Skeletal muscle cell (primary cell): Measurements from ENCODE around the gene LRP8.

Experiments used
- DNase-seq: peaks from one replicate; pipeline ENCODE4 v3.0.0-alpha.2; 2010; ENCODE audit warnings: low read depth
- H3K4me3 ChIP-seq: 2 replicates; pipeline ENCODE4 v1.5.1; 2011; ENCODE audit warnings: low read depth, mild to moderate bottlenecking, control low read depth, low read length, moderate library complexity

LRP8 gene

GRCh38 chr1:53326088-53326597 lies 1.7 kb downstream of the LRP8 start:
- peak; percentile 72 for DNase-seq
- H3K4me3 ChIP-seq = peak overlapping the region; percentile 85

- peak overlapping the region; percentile 85 for H3K4me3 ChIP-seq
- no peak for DNase-seq
Observed at GRCh38 chr1:53325326-53326087, 2.4 kb downstream of the LRP8 start.

- no peak for DNase-seq
- H3K4me3 ChIP-seq = no peak overlapping the region
Observed at GRCh38 chr1:53324728-53325297, 3.1 kb downstream of the LRP8 start.

GRCh38 chr1:53324321-53324720 lies 3.5 kb downstream of the LRP8 start:
- H3K4me3 ChIP-seq = no peak overlapping the region
- no peak for DNase-seq

GRCh38 chr1:53323316-53323715 lies 4.6 kb downstream of the LRP8 start:
- DNase-seq = no peak
- no peak overlapping the region for H3K4me3 ChIP-seq

- DNase-seq = no peak
- H3K4me3 ChIP-seq = no peak overlapping the region
Observed at GRCh38 chr1:53321776-53322602, 5.9 kb downstream of the LRP8 start.

DNA sequence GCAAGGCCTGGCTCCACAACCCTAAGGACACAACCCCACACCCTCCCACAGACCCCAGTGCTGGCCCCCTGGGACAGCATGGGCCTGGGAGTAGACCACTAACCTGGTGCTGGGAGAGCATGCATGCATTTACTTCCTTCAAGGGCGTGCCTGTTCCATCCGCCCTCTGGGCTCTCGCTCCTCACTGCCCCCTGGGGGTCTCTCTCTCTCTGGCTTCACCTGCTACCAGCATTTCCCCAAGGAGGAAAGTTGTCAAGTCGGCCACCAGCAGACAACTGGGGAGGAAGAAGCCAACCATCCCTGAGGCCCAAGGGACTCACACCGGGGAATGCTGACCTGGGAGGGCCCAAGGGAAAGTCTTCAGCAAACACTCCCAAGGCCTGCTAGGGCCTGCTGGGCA lies 6.5 kb downstream of the LRP8 start:
- no peak overlapping the region for H3K4me3 ChIP-seq
- no peak for DNase-seq

- DNase-seq = no peak
- H3K4me3 ChIP-seq = no peak overlapping the region
Observed at GRCh38 chr1:53320646-53321045, 7.2 kb downstream of the LRP8 start.

DNA sequence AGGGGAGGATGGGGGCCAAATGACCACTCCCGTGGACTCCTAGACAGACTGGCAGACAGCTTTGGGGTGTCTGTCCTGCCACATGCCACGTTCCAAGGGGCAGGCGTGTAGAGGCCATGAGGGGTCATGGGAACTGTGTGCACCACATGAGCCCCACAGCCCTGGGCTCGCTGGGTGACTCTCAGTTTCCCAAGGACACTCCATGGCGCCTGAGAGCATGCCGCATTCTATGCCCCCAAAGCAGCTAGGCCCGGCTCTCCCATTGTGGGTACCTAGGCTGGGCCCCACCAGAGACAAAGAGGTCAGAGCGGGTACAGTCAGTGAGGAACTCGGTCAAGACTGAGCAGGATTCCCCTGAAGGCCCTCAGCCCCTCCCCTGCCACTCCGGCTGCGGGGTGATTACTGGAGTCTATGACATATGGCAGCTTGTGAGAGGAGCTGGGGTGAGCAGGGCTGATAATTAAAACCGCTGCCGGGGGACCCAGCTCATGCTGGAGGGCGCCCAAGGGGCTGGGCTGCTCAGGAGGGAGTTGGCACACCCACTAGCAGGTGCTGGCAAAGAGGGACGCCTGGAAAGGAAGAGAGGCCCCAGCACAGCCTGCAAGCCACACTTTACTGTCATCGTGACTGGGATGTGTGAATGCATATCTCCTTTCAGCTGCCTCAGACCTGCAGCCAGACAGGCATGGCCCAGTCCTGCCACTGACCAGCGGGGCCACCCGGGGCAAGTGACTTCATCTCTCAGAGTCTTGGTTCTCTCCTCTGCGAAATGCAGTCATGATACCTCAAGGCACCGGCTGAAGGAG lies 8.4 kb downstream of the LRP8 start:
- no peak for DNase-seq
- no peak overlapping the region for H3K4me3 ChIP-seq

DNA sequence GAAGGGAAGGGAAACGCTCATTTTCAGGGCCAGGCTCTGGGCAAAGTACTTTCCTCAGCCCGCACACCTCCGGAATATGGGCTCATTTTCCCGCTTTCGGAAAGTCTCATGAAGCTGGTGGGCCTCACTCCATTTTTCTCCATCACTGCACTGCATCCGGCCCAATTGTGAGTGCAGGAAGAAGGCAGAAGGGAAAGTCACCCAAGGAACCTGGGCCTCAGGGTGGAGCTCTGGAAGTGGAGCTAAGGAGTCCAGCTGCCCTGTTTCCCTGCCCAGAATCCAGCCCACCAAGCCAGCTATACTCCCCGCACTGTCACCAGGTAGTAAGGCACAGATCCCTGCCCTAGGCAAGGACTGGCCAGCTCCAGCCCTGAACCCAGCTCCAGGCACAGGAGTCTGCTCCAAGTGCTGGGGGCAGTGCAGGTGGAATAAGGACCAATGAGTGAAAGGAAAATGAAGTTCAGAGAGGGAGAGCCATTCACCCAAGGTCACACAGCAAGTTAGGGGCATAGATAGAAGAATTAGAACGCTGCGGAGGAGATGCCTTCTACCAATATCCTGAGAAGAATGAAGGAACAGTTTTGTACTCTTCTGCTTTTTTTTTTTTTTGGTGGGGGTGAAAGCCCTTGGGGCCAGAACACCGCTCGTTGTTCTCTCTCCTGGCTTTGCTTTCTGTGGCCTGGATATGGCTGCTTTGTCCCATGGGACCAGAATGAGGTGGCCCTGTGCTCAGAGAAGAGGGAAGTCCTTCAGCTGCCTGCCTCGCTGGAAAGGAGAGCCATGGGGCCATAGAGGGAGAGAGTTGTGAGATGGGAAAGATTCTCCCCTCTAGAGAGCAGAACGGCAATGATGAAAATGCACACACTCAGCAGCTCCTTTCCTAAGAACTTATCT lies 10.0 kb downstream of the LRP8 start:
- no peak for DNase-seq

DNA sequence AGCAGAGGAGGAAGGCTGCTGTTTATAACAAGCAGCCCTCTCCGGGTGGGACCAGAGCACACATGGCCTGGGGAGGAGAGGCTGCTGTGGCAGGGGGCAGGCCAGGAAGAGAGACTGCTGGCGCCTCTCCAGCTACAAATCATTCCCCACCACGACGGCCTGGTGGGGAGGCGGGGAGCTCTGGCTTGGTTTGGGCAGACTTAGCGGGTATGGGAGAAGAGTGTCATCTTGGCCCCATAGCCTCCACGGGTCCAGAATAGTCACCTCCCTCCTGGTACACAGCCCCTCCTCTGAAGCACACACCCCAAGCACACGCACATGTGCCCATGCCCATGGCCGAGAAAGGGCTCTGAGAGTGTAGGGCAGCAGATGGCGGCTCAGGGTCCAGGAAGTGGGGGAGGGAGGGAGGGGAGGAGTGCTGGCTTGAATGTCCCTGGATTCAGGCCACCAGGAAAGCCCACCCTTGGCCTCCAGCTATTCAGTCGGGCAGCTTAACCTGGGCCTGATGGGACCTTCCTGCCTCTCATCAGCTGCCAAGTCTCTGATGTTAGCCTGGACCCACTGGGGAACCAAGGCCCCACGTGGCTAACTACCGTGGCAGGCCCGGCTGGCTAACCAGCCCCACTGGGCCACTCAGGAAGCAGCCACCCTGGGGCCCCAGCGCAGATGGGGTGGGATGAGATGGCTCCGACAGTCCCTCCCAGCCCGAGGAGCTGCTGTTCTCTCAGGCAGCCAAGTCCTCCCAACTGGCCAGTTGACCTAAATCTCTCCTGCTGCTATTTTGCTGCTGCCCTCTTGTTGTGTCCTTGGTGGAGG lies 10.9 kb downstream of the LRP8 start:
- H3K4me3 ChIP-seq = no peak overlapping the region
- DNase-seq = no peak

More for the DNA sequence above, 10.0 kb downstream of the LRP8 start:
- no peak overlapping the region for H3K4me3 ChIP-seq

GRCh38 chr1:53316424-53316765 lies 11.5 kb downstream of the LRP8 start:
- no peak for DNase-seq
- no peak overlapping the region for H3K4me3 ChIP-seq

DNA sequence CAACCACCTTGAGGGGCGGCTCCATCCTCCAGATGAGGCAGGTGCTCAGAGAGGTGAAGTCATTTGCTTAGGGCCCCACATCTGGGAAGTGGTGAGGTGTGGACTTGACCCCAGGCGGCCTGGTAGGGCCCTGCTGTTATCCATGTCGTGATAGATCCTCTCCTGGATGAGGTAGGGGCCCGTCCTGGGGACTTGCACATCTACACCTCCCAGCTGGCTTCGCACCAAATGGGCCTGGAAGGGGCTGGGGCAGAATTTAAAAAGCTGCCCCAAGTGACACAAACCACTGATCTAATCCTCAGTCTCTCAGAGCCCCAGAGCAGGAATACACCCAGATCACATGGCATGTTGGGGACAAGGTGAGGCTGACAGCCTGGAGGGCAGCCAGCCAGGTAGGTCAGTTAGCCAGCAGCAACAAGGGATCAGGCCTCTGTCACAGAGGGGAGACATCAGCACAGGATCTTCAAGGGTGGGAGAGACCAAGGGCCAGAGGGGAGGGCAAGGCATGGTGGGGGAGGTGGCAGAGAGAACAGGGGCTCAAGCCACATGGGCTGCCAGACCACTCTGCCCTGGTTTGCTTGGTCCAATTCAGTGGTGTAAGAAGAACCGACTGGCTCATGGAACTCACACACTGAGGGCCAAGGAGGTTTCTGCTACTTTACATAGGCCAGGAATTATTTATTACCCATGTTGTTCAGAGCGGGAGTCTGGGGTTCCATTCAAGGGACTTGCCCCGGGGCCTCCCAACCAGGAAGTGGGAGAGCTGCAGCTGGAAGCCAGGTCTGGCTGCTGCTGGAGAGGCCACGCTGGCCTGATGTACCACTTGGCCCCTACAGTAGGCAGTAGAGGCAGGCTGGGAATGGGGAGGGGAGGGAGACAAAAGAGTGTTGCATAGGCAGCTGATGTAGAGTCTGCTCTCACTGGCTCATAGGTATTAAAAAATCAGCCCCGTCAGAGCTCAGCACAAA lies 12.1 kb downstream of the LRP8 start:
- no peak for DNase-seq
- H3K4me3 ChIP-seq = no peak overlapping the region

GRCh38 chr1:53315046-53315445 lies 12.8 kb downstream of the LRP8 start:
- no peak overlapping the region for H3K4me3 ChIP-seq
- no peak for DNase-seq

DNA sequence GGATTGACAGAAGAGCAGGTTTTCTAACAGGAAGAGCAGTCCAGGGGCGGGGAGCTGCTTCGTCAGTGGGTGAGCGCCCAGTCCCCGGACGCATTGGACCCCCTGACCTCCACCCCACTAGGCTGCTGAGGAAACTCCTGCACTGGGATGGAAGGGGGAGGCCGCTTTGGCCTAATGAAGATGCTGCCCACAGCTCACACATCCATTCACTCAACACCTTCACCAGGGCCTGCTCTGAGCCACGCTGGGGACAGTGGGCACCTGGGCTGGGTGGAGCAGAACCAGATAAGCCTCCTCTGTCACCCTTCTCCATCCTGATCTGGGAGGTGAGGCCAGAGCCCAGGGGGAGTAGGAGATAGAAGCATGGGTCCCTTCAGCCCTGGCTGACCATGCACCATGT lies 13.3 kb downstream of the LRP8 start:
- no peak for DNase-seq
- H3K4me3 ChIP-seq = no peak overlapping the region

GRCh38 chr1:53314096-53314495 lies 13.8 kb downstream of the LRP8 start:
- H3K4me3 ChIP-seq = no peak overlapping the region
- no peak for DNase-seq

- H3K4me3 ChIP-seq = no peak overlapping the region
- DNase-seq = no peak
Observed at GRCh38 chr1:53313556-53313955, 14.3 kb downstream of the LRP8 start.
